NB4 (cell line): Measurements from ENCODE around the gene MBNL1.

Experiments used
- DNase-seq: peaks from one replicate; pipeline ENCODE4 v3.0.0; 2010; ENCODE audit warnings: low read depth
- H3K4me3 ChIP-seq: one replicate; pipeline ENCODE4 v1.5.1; 2011; ENCODE audit warnings: mild to moderate bottlenecking, low read depth, low read length, moderate library complexity
- MYC ChIP-seq: IDR thresholded peaks from 2 replicates; pipeline ENCODE4 v1.6.1; 2011; ENCODE audit warnings: low read depth, low read length
- POLR2A ChIP-seq: IDR thresholded peaks from 2 replicates; pipeline ENCODE4 v1.6.1; 2011; ENCODE audit warnings: mild to moderate bottlenecking; ENCODE audit not compliant: insufficient read length; ENCODE audit errors: extremely low read depth
- TF ChIP-seq, protein P1 (sequence below): IDR thresholded peaks from 2 replicates; pipeline ENCODE4 v1.6.1; 2011; ENCODE audit warnings: low read depth, low read length
- TF ChIP-seq, protein P2 (sequence below): IDR thresholded peaks from one replicate; pipeline ENCODE4 v1.5.1; 2012; ENCODE audit warnings: low read depth, low read length

The MBNL1 gene

DNA sequence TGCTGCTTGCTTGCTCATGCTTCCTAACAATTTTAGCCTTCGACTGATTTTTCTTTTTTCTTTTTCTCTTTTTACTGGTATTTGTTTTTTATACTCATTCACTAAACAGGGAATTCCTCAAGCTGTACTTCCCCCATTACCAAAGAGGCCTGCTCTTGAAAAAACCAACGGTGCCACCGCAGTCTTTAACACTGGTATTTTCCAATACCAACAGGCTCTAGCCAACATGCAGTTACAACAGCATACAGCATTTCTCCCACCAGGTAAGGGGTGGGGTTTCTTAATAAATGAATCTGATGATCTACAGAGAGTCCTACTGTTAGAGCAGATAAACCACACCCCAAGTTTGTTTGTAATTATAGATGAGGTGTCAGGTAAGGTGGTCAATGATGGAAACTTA is 178.8 kb downstream of the MBNL1 start:
- H3K4me3 ChIP-seq: no peak overlapping the region
- no peak for DNase-seq
- TF ChIP-seq, protein P1, sequence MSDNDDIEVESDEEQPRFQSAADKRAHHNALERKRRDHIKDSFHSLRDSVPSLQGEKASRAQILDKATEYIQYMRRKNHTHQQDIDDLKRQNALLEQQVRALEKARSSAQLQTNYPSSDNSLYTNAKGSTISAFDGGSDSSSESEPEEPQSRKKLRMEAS: no peak
- no peak for TF ChIP-seq POLR2A
- TF ChIP-seq MYC: no peak
- TF ChIP-seq, protein P2, sequence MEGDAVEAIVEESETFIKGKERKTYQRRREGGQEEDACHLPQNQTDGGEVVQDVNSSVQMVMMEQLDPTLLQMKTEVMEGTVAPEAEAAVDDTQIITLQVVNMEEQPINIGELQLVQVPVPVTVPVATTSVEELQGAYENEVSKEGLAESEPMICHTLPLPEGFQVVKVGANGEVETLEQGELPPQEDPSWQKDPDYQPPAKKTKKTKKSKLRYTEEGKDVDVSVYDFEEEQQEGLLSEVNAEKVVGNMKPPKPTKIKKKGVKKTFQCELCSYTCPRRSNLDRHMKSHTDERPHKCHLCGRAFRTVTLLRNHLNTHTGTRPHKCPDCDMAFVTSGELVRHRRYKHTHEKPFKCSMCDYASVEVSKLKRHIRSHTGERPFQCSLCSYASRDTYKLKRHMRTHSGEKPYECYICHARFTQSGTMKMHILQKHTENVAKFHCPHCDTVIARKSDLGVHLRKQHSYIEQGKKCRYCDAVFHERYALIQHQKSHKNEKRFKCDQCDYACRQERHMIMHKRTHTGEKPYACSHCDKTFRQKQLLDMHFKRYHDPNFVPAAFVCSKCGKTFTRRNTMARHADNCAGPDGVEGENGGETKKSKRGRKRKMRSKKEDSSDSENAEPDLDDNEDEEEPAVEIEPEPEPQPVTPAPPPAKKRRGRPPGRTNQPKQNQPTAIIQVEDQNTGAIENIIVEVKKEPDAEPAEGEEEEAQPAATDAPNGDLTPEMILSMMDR: no peak

DNA sequence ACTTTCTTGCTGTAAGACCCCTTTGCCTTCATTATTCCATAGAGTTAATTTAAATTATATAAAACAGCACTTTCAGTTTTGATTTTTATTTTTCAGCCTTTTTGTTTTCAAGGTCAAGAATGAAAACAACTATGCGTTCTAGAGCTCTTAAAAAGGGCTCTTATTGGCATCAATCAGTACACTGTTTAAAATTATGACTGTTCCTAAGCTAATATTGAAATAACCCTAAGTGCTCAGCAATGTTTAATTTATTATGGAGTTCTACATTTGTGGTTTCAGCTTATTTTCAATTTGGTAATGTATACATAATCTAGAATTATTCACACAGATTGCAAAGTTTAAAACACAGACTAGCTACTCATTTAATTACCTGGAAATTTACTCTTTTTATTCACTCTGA is 179.4 kb downstream of the MBNL1 start:
- no peak for DNase-seq
- TF ChIP-seq, protein P2: no peak
- H3K4me3 ChIP-seq: no peak overlapping the region

DNA sequence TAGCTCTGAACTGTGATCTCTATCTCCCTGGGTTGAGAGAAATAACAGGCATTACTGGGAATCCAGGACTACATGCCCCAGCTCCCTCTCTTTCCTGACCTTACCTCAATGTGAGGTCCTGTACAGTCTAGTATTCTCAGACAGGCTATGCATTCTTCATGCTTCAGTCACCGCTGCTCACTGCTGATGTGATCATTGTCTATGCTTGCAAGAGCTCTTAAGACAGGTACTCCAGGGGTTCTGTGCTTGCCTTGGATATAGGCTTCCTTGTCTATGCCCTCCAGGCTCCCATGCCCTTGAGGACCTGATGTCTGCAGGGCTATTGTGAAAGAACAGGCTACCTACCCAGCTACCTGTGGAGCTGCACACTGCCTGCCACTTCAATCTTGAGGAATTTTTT is 183.6 kb downstream of the MBNL1 start:
- no peak for DNase-seq
- TF ChIP-seq MYC (no peak), POLR2A (no peak)
- TF ChIP-seq, protein P1: no peak
- TF ChIP-seq, protein P2: no peak
- no peak overlapping the region for H3K4me3 ChIP-seq

DNA sequence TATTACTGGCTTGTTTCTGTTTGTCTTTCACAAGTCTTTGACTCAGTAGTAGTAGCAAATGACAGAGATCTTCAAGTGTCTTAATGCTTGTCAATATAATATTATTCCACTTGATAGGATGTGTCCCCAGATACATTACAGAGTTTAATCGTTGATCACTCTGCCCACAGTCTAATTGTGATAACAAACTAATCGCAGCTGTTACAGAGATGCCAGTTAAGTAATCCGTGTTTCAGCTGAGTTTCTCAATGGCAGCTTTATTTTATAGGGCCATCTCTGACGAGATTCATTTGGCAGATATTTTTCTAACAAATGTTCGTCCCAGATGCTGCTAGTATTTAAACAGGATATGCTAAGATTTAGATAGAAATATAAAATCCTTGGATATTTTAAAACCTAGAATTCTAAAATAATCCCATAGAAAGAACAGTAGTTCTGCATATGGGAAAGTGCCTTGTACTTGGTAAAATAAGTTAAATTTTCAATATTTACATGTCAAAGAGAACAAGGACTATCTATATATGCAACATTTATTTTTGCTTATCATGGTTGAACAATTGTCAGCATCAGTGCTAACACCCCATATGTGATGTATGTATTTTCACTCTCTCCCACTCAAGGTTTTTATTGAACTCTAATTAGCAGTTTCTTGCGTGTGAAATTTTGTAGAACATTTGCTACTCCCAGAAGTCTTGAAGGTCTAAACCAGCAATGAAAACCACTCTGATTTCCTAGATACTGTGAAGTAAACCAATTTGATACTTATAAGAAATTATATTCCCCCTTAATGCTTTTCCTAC is 185.5 kb downstream of the MBNL1 start:
- H3K4me3 ChIP-seq: no peak overlapping the region
- TF ChIP-seq POLR2A: no peak
- TF ChIP-seq, protein P2: no peak
- no peak for DNase-seq

DNA sequence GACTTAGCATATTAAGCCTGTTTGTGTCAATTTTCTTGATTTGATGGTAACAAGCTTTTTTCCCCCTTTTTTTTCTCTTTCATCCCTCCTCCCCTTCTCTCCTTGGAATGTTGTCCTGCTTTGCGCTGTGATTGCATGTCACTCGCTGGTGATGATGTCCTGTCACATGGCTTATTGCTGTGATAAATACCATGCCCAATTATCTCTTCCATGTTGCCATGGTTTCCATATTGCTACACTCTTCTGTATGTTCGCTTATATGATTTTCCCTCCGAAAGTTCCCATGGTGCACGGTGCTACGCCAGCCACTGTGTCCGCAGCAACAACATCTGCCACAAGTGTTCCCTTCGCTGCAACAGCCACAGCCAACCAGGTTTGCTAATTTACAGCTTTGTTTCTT is 187.3 kb downstream of the MBNL1 start:
- TF ChIP-seq, protein P1: no peak
- TF ChIP-seq MYC (no peak), POLR2A (no peak)
- TF ChIP-seq, protein P2: no peak
- H3K4me3 ChIP-seq: no peak overlapping the region
- DNase-seq: no peak
